Umbilical cord (tissue), 2 donors: ENCODE data around the gene CRISPLD2. TPM values are rescaled to one million over a fixed set of nuclear protein-coding genes. Genes with fewer than 3 reads are reported as not detected.

Experiments used
- DNase-seq: peaks from one replicate; pipeline ENCODE4 v3.0.0-alpha.2; 2015; ENCODE audit warnings: low spot score
- total RNA-seq: library from RNA; depleted of rRNA; stranded (reverse); fragments of >200 nt; gene quantifications from one replicate; pipeline ENCODE4 v1.2.3, GENCODE V29; 2014; ENCODE audit warnings: low replicate concordance; ENCODE audit not compliant: insufficient read depth

CRISPLD2 gene
- total RNA-seq, 1 donor from 2014 or later = 1,006 TPM

- no peak for DNase-seq
Observed at GRCh38 chr16:84800158-84800978, 19.4 kb upstream of the CRISPLD2 start.

- no peak for DNase-seq
Observed at GRCh38 chr16:84803146-84803545, 16.6 kb upstream of the CRISPLD2 start.

GRCh38 chr16:84804326-84804725 lies 15.5 kb upstream of the CRISPLD2 start:
- no peak for DNase-seq

- no peak for DNase-seq
Observed at GRCh38 chr16:84806256-84806889, 13.4 kb upstream of the CRISPLD2 start.

- DNase-seq = no peak
Observed at GRCh38 chr16:84806890-84807258, 12.9 kb upstream of the CRISPLD2 start.

- DNase-seq = no peak
Observed at GRCh38 chr16:84807776-84808175, 12.0 kb upstream of the CRISPLD2 start.

- no peak for DNase-seq
Observed at GRCh38 chr16:84808826-84809225, 11.0 kb upstream of the CRISPLD2 start.

GRCh38 chr16:84810518-84811273 lies 9.1 kb upstream of the CRISPLD2 start:
- no peak for DNase-seq

GRCh38 chr16:84811529-84811928 lies 8.3 kb upstream of the CRISPLD2 start:
- DNase-seq = no peak

- DNase-seq = no peak
Observed at GRCh38 chr16:84813141-84813934, 6.4 kb upstream of the CRISPLD2 start.

- no peak for DNase-seq
Observed at GRCh38 chr16:84815462-84815861, 4.3 kb upstream of the CRISPLD2 start.

GRCh38 chr16:84816023-84816422 lies 3.8 kb upstream of the CRISPLD2 start:
- no peak for DNase-seq

GRCh38 chr16:84816485-84816884 lies 3.3 kb upstream of the CRISPLD2 start:
- no peak for DNase-seq

- DNase-seq = no peak
Observed at GRCh38 chr16:84817206-84817605, 2.6 kb upstream of the CRISPLD2 start.

GRCh38 chr16:84817613-84818012 lies 2.2 kb upstream of the CRISPLD2 start:
- DNase-seq = no peak

GRCh38 chr16:84818133-84818532 lies 1.7 kb upstream of the CRISPLD2 start:
- DNase-seq = no peak

- peak; percentile 78 for DNase-seq
Observed at GRCh38 chr16:84818989-84819643, 669 bp upstream of the CRISPLD2 start.

GRCh38 chr16:84820305-84820684 lies 510 bp downstream of the CRISPLD2 start:
- DNase-seq = peak; percentile 37

- no peak for DNase-seq
Observed at GRCh38 chr16:84820771-84821170, 986 bp downstream of the CRISPLD2 start.

GRCh38 chr16:84821179-84821578 lies 1.4 kb downstream of the CRISPLD2 start:
- no peak for DNase-seq
